Brain microvascular endothelial cell (primary cell): ENCODE measurements around the gene ST14.

Experiments
- DNase-seq: peaks from one replicate; pipeline ENCODE4 v3.0.0-alpha.2; 2020
- H3K27ac ChIP-seq: fragments of 250-450 bp; sonication (Bioruptor Pico); 2 replicates; pipeline ENCODE4 v1.5.1; 2020; ENCODE audit warnings: mild to moderate bottlenecking, moderate library complexity
- H3K27me3 ChIP-seq: fragments of 250-450 bp; sonication (Bioruptor Pico); replicated peaks from 2 replicates; pipeline ENCODE4 v1.5.1; 2020; ENCODE audit warnings: mild to moderate bottlenecking
- H3K36me3 ChIP-seq: fragments of 250-450 bp; sonication (Bioruptor Pico); replicated peaks from 2 replicates; pipeline ENCODE4 v1.5.1; 2020; ENCODE audit warnings: mild to moderate bottlenecking
- H3K4me3 ChIP-seq: 2 replicates; pipeline ENCODE4 v1.5.1; 2011; ENCODE audit warnings: low read depth, mild to moderate bottlenecking, control low read depth, low read length, moderate library complexity
- CTCF ChIP-seq: IDR thresholded peaks from 2 replicates; pipeline ENCODE4 v1.5.1; 2011; ENCODE audit warnings: low read depth, mild to moderate bottlenecking, moderate library complexity, low read length, control low read depth, inconsistent platforms; ENCODE audit errors: missing control alignments
- in situ Hi-C: cut with HindIII; loops from 2 replicates; pipeline ENCODE4 v1.10.0; 2017; ENCODE audit warnings: low sequenced_read_pairs, low pct_ligation_motif_present

ST14 gene

DNA sequence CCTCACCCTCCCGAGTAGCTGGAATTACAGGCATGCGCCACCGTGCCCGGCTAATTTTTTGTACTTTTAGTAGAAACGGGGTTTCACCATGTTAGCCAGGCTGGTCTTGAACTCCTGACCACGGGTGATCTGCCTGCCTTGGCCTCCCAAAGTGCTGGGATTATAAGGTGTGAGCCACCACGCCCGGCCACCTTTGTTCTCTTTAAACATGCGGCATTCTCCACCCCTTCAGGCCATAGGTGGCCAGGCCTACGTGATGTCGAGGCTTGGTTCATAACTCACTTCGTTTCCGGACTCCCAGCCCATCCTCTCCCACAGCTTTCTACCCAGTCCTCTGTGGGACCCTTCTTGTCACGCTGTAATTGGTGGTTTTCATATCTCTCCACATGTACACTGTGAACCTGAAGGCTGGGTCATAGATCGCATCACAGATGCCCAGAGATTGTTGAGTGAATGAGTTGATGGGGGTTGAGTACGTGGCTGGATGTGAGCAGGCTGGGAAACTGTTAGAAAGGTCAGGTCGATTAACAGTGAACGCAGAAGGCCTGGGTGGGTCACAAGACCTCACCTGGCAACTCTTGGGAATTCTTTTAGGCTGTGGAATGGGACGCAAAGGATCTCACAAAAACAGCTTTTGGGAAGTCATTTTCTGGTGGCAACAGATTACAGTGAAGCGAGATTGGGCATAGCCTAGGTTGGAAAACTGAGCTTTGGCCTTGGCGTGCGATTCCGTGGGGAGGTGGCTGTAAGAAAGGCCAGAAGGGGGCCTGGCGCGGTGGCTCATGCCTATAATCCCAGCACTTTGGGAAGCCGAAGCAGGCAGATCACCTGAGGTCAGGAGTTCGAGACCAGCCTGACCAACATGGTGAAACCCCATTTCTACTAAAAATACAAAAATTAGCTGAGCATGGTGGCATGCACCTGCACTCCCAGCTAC is 44.5 kb downstream of the ST14 start:
- Histone ChIP-seq H3K36me3 (no peaks in the 10 kb centered on the region), H3K27ac (no peak overlapping the region), H3K27me3 (no peaks in the 10 kb centered on the region), H3K4me3 (no peak overlapping the region)
- DNase-seq = no peak
- no peak for TF ChIP-seq CTCF
- in situ Hi-C loops = loop anchor here (25.0 kb wide), 1 partner anchor 183 kb away; no protein-coding TSS in a partner anchor

DNA sequence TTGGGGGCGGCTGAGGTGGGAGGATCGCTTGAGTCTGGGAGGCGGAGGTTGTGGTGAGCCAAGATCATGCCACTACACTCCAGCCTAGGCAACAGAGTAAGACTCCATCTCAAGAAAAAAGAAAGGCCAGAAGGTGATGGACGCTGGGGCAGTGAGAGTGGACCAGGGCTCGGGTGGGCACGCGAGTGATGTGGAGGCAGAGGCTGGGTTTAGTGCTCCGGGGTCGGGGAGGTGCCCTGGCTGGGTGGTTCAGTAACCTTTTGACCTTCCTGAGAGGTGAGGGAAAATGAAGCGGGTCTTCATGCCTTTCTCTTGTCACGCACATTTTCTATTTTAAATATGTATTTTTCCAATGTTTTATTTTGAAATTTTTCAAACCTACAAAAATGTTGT is 45.1 kb downstream of the ST14 start:
- no peak for DNase-seq
- in situ Hi-C loops = loop anchor here (25.0 kb wide), 1 partner anchor 183 kb away; no protein-coding TSS in a partner anchor
- Histone ChIP-seq H3K4me3 (no peak overlapping the region), H3K36me3 (no peaks in the 10 kb centered on the region), H3K27me3 (no peaks in the 10 kb centered on the region), H3K27ac (no peak overlapping the region)
- no peak for TF ChIP-seq CTCF

DNA sequence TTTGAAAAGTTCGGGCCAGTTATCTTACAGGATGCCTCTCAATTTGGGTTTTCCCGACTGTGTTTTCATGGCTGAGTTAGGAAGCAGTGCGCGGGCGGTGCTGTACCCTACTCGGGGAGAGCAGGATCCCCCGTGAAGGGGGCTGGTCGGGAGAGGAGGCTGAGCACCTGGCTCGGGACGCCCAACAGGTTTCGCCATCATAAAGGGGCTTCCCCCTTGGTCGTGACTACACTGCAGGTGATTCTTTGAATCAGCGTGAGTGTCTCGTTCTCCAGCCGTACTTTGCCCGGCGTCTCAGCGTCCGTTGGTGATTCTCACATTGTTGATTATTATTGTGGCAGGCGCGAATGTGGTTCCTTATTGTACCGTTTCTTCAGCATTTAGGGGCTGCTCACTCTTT is 46.6 kb downstream of the ST14 start:
- Histone ChIP-seq H3K27ac (no peak overlapping the region), H3K27me3 (no peaks in the 10 kb centered on the region), H3K36me3 (no peaks in the 10 kb centered on the region), H3K4me3 (no peak overlapping the region)
- in situ Hi-C loops = loop anchor here (25.0 kb wide), 1 partner anchor 181 kb away; no protein-coding TSS in a partner anchor
- no peak for TF ChIP-seq CTCF
- DNase-seq = no peak

- in situ Hi-C loops = loop anchor here (25.0 kb wide), 1 partner anchor 179 kb away; no protein-coding TSS in a partner anchor
- Histone ChIP-seq H3K4me3 (no peak overlapping the region), H3K27ac (no peak overlapping the region), H3K36me3 (no peaks in the 10 kb centered on the region), H3K27me3 (peaks cover 7% of the 10 kb centered on the region)
- TF ChIP-seq CTCF = no peak
- DNase-seq = no peak
Observed at GRCh38 chr11:130208241-130209127, 48.9 kb downstream of the ST14 start.

- peaks cover 7% of the 10 kb centered on the region for H3K27me3 ChIP-seq
- no peak for TF ChIP-seq CTCF
- H3K36me3 ChIP-seq = no peaks in the 10 kb centered on the region
- no peak for DNase-seq
- no peak overlapping the region for H3K27ac ChIP-seq
- in situ Hi-C loops = loop anchor here (25.0 kb wide), 1 partner anchor 178 kb away; no protein-coding TSS in a partner anchor
- H3K4me3 ChIP-seq = no peak overlapping the region
Observed at GRCh38 chr11:130209128-130209932, 49.7 kb downstream of the ST14 start.
